PFSK-1 (cell line): ENCODE data around the gene GPSM1. TPM values are rescaled to one million over a fixed set of nuclear protein-coding genes. Genes with fewer than 3 reads are reported as not detected.

Experiments
- FOXP2 ChIP-seq: optimal IDR thresholded peaks from 2 replicates; pipeline ENCODE3; 2011; ENCODE audit warnings: borderline replicate concordance, control low read depth, inconsistent platforms; ENCODE audit not compliant: insufficient read depth; ENCODE audit errors: extremely low read length, extremely low read depth
- POLR2AphosphoS5 ChIP-seq: IDR thresholded peaks from 2 replicates; pipeline ENCODE4 v1.6.1; 2012; ENCODE audit warnings: low read depth, mild to moderate bottlenecking, control low read depth, low read length, moderate library complexity
- REST ChIP-seq, 2 experiments: IDR thresholded peaks; 2 replicates each; pipeline versions ENCODE4 v1.6.1 to v1.8.0; 2011 to 2012; ENCODE audit warnings: low read depth in 2 of 2, low read length in 2 of 2, control low read depth in 1 of 2, inconsistent platforms in 1 of 2, mild to moderate bottlenecking in 1 of 2, moderate library complexity in 1 of 2; ENCODE audit not compliant: insufficient read depth in 1 of 2
- SIN3A ChIP-seq: IDR thresholded peaks from 2 replicates; pipeline ENCODE4 v1.6.1; 2012; ENCODE audit warnings: mild to moderate bottlenecking, low read length, moderate library complexity, borderline replicate concordance; ENCODE audit not compliant: insufficient read depth
- TAF1 ChIP-seq: IDR thresholded peaks from 2 replicates; pipeline ENCODE4 v1.6.1; 2012; ENCODE audit warnings: low read length, control low read depth, borderline replicate concordance; ENCODE audit not compliant: insufficient read depth
- polyA plus RNA-seq: library from polyadenylated mRNA; unstranded; fragments of >200 nt; gene quantifications from one replicate; pipeline ENCODE4 v1.2.1, GENCODE V29; 2012; ENCODE audit warnings: low read depth, missing spikeins; ENCODE audit not compliant: insufficient read length

GPSM1 gene
- polyA plus RNA-seq: 80.7 TPM

GRCh38 chr9:136327304-136327974 lies at the start of gene GPSM1:
TSS of gene GPSM1 (plus strand) at chr9:136327539. CDS start at chr9:136327696, 157 bp downstream.
- TF ChIP-seq POLR2AphosphoS5 (no peak), REST (IDR thresholded peaks at IDR 0.05; ENCODE audit: insufficient read depth in 1 of 2, low read depth in 2 of 2, low read length in 2 of 2) (no peak), SIN3A (no peak), TAF1 (no peak), FOXP2 (no peak)

GRCh38 chr9:136277746-136278145 lies 49.6 kb upstream of the GPSM1 start:
- no peak for TF ChIP-seq REST (IDR thresholded peaks at IDR 0.05; ENCODE audit: insufficient read depth in 1 of 2, low read depth in 2 of 2, low read length in 2 of 2)

GRCh38 chr9:136278221-136278620 lies 49.1 kb upstream of the GPSM1 start:
- no peak for TF ChIP-seq TAF1
- TF ChIP-seq FOXP2: no peak
- TF ChIP-seq REST (IDR thresholded peaks at IDR 0.05; ENCODE audit: insufficient read depth in 1 of 2, low read depth in 2 of 2, low read length in 2 of 2): no peak
- no peak for TF ChIP-seq POLR2AphosphoS5
- no peak for TF ChIP-seq SIN3A

- TF ChIP-seq FOXP2: no peak
Observed at GRCh38 chr9:136278894-136279293, 48.4 kb upstream of the GPSM1 start.

GRCh38 chr9:136279471-136279870 lies 47.9 kb upstream of the GPSM1 start:
- TF ChIP-seq SIN3A: no peak

GRCh38 chr9:136280535-136281315 lies 46.6 kb upstream of the GPSM1 start:
- TF ChIP-seq TAF1 (no peak), POLR2AphosphoS5 (no peak), REST (IDR thresholded peaks at IDR 0.05; ENCODE audit: insufficient read depth in 1 of 2, low read depth in 2 of 2, low read length in 2 of 2) (no peak), FOXP2 (no peak), SIN3A (no peak)
